ENCODE results near the gene MSRB1. TPM values are rescaled to one million over a fixed set of nuclear protein-coding genes. Genes with fewer than 3 reads are reported as not detected.
"Not testable (repeated sequence)": the region's sequence is repeated elsewhere in the genome, so short reads cannot be mapped to it uniquely, and the experiment has no call there.

The MSRB1 gene
- polyA plus RNA-seq, 3 donors = 62.1 to 73.9 (median 67.3) TPM

- DNase-seq (ENCODE audit: extremely low read depth in 1 of 11, low read depth in 9 of 11, low spot score in 4 of 11) = no peak
These were observed 31.4 kb downstream of the MSRB1 start for GRCh38 chr16:1911467-1912214.

- no peak for DNase-seq (ENCODE audit: extremely low read depth in 1 of 11, low read depth in 9 of 11, low spot score in 4 of 11)
These were observed 33.3 kb downstream of the MSRB1 start for GRCh38 chr16:1909561-1910231.

DNA sequence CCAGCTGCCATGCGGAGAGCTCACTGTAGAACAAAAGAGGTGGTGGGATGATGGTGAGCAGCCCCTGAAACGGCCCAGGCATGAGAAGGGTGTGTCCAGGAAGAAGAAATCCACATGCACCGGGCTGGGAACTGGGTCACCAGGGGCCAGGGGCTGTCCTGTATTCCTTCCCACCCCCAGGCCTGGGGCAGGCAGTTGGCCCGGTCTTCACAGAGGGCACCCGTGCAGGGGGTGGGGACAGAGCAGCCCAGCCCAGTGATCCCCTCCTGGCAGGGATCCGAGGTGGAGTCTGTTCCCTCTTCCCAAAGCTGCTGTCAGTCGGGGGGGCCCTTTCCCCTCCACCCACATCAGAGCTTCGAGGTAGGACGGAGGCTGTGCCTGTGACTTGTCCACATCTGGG lies 34.0 kb downstream of the MSRB1 start:
- no peak for DNase-seq (ENCODE audit: extremely low read depth in 1 of 11, low read depth in 9 of 11, low spot score in 4 of 11)

DNA sequence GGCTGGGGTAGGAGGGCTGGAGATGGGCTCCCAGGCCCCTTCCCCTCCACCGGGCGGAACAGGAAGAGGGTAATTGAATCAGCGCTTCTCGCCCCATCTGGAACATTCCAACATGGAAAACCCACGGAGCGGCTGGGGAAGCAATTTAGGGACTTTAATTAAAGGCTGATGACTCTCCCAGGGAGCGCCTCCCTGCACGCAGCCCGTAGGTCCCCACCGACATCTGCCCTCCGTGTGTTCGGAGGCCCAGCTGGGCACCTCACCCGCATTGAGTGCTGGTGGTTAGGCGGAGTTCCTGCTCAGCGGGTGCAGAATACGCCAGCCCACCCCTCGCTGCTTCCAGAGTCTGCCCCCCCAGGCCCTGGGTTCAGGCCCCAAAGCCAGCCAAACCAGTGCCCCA lies 34.8 kb downstream of the MSRB1 start:
- no peak for DNase-seq (ENCODE audit: extremely low read depth in 1 of 11, low read depth in 9 of 11, low spot score in 4 of 11)

DNA sequence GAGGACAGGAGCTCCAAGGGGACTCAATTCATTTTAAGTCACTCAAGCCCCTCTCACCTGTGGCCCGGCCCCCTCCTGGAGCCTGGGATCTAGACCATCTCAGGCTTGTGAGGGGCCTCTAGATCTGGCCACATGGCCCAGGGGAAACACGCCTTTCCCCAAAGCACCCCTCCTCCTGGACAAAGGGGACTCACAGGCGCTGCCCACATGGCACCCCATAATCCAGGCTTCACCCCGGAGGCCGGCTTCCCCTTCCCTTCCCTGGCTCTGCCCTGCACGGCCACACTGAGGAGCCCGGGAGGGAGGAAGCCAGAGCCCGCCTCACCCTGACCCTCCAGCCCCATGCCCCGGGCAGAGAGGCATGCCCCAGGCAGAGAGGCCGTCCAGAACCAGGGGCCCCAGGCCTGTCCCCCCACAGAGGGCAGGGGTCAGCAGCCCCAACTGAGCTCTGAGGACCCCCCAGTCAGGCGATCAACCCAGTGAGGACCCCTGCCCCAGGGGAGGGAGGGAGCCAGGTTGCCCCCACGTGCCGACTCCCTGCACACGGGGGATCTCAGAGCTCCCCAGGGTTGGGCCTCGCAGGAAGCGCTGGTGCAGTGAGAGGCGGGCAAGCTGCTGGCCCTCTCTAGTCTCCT lies 35.7 kb downstream of the MSRB1 start:
- no peak for DNase-seq (ENCODE audit: extremely low read depth in 1 of 11, low read depth in 9 of 11, low spot score in 4 of 11)

DNA sequence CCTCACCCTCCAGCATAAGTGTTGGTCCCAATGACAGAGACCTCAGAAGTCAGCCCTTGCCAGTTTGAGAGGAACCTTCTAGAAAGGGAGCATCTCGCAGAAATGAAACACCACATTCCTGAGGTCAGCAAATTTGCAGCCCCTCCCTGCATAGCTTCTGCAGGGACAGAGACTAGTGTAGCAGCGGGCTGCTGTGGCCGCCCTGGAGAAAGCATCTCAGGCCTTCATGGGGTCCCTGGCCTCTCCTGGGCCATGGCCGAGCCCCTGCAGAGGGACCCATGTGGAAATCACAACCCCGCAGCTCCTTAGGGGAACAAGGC lies 36.2 kb downstream of the MSRB1 start:
- DNase-seq (ENCODE audit: extremely low read depth in 1 of 11, low read depth in 9 of 11, low spot score in 4 of 11) = no peak

DNA sequence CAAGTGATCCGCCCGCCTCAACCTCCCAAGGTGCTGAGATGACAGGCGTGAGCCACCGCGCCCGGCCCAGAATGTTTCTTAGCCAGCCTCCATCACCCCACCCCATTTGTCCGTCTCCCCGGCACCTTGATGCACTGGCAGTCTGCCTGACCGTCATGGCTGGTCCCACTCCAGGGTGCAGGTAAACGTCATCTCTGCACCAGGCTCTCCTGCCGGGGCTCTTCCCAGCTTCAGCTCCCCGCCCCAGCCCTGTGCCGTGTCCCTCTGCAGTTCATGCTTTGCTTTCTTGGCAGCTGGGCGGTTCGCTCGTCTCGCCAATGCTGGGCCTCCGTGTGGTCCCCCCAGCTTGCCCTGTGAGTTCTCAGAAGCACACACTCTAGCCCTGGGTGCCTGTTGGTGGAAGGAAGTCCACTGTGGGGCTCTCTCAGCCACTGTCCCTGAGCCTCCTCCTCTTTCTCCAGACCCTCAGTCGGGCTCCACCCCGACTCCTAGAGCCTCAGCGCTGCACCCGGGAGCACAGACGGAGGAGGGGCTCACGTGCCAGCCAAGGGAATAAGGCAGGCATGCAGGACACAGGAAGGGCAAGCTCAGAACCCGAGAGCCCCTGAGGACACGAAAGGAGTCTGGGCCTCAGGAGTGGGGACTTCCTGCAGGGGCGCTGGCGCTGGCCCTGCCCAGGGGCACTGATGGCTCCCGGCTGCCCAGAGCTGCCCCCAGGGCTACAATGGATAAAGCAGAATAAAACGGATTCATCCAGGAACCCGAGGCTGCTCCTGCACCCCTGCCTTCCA lies 36.7 kb downstream of the MSRB1 start:
- no peak for DNase-seq (ENCODE audit: extremely low read depth in 1 of 11, low read depth in 9 of 11, low spot score in 4 of 11)

DNA sequence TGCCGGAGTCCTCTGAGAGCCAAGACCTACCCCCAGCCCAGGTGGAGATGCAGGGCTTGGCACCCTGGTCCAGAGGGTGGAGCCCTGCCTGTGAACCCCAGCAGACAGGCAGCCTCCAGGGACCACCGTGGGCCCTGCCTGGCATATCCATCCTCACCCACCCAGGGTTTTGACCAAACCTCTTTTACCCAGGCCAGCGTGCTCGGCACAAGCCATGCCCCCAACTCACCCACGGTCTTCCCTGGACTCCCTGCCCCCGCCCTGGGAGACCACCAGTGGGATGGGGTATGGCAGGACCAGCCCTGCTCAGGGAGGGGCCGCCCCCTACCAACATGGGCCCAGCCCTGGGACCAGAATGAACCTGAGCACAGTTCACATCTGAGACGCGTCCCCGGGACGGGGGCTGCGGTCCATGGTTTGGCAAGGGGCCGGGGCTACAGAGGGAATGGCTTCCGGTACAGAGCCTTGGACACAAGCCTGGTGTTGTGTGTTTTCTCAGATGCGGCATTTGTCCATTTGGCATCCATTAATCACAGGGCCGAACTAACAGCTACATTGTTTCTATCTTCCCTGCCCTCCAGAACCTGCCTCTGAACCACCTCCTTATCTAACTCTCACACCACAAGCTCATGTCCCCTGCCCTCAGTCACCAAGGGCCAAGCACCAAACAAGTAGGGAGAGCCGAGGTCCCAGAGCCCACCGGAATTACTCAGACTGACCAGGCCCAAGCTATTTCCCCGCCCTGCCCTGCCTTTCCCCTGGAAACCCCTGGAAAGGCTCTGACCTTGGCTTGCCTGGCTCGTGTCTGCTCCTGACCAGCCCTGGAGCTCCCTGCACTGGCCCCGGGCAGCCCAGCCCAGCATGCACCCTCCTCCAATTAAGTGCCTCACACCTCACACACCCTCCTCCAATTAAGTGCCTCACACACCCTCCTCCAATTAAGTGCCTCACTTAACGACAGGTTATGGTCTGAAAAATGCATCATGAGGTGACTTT lies 38.9 kb downstream of the MSRB1 start:
- no peak for DNase-seq (ENCODE audit: extremely low read depth in 1 of 11, low read depth in 9 of 11, low spot score in 4 of 11)

DNA sequence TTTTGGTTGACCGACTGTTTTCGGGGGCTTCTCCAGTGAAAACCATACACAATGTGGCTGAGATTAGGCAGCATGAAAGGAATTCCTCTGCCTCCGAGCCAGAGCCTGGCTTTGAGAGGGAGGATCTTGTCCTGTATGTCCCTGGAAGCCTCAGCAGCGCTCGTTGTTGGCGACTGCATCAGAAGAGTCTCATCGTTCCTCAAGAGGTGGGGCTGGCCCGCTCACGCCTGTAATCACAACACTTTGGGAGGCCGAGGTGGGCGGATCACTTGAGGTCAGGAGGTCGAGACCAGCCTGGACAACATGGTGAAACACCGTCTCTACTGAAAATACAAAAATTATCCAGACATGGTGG lies 39.8 kb downstream of the MSRB1 start:
- no peak for DNase-seq (ENCODE audit: extremely low read depth in 1 of 11, low read depth in 9 of 11, low spot score in 4 of 11)

DNA sequence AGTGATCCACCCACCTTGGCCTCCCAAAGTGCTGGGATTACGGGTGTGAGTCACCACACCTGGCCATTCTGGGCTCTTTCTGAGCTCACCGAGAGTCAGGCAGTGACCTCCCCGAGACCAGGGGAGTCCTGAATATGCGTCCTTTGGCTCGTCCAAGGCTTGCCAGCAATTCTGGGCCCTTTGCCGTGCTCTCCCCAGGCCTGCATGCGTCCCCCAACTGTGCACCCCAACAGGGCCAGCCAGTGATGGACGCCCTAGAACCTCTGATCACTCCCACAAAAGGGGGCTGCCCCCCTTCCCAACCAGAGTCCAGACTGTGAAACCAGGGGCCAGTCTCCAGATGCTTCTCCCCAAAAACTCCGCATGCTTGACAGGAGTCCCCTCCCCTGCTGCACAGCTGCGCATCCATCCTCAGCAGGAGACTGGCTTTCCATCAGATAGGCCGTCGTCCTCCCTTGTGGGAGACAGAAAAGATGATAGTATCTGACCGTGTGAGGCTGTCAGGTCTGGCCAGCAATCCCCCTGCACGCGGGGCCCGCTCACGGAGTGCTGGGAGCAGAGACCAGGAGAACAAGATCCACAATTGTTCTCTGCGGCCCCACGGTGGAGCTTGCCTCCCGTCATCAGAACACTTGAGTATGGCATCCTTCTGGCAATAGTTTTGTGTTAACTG lies 40.3 kb downstream of the MSRB1 start:
- no peak for DNase-seq (ENCODE audit: extremely low read depth in 1 of 11, low read depth in 9 of 11, low spot score in 4 of 11)

DNA sequence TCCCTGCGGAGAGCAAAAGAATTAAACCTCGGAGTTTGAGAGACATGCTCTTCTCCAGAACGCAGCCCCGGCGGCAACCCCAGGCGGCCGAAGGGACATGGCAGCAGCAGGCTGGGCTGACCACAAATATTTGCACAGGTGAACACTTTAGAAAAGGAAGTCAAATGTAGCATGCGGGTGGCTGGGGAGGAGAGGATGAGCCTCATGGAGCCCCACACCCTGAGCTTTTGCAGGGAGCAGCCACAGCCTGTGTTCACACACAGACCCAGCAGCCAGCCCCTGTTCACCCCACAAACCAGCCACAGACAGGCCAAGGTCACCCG lies 42.6 kb downstream of the MSRB1 start:
- DNase-seq (ENCODE audit: extremely low read depth in 1 of 11, low read depth in 9 of 11, low spot score in 4 of 11) = no peak

- no peak for DNase-seq (ENCODE audit: extremely low read depth in 1 of 11, low read depth in 9 of 11, low spot score in 4 of 11)
These were observed 43.2 kb downstream of the MSRB1 start for GRCh38 chr16:1899641-1900451.

- DNase-seq (ENCODE audit: extremely low read depth in 1 of 11, low read depth in 9 of 11, low spot score in 4 of 11) = not testable (repeated sequence)
These were observed 45.3 kb downstream of the MSRB1 start for GRCh38 chr16:1897692-1898091.

DNA sequence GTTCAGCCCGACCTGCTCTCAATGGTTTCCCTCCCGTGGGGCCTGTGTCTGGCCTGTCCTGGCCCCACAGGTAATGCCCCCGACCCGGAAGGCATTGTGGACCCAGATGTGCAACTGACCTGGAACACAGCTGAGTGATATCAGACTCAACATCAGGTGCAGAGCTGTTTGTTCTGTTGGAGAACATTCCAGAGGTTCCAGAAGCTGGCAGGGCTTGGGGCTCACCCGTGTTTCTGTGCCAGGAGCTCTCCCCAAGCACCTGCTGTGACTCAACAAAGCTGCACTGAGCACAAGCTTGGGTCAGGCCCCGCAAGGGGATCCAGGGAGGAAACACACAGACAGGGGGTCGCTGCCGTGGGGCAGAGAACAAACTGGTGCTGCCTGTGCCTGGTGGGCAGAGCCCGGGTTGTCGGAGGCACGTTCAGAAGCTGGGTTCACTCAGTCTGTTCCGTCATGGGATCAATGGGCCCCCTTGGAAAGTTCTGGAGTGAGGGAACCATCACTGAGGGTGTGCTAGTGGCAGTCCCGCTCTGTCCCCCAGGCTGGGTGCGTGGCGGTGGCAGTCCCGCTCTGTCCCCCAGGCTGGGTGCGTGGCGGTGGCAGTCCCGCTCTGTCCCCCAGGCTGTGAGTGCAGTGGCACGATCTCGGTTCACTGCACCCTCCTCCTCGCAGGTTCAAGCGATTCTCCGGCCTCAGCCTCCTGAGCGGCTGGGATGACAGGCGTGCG lies 46.9 kb downstream of the MSRB1 start:
- DNase-seq (ENCODE audit: extremely low read depth in 1 of 11, low read depth in 9 of 11, low spot score in 4 of 11) = no peak

DNA sequence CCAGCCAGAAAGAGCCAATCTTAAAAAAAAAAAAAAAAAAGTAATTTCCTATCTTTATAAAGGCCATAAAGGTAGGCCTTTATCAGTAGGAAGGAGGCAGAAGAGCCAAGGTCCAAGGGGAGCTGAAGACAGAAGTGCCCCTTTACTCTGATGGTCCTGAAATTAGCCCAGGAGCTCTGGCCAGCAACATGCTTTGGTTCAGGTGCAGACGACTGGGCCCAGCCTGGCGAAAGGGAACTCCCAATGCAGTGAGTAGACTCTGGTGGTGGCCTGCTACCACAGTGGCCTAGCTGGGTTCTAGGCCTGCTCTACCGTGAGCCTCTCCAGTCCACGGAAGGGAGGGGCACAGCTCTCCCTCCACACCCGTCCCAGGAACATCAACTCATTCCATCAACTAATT lies 47.9 kb downstream of the MSRB1 start:
- no peak for DNase-seq (ENCODE audit: extremely low read depth in 1 of 11, low read depth in 9 of 11, low spot score in 4 of 11)

- DNase-seq (ENCODE audit: extremely low read depth in 1 of 11, low read depth in 9 of 11, low spot score in 4 of 11) = no peak
These were observed 52.3 kb downstream of the MSRB1 start for GRCh38 chr16:1890708-1891050.
